Endothelial cell of hepatic sinusoid (primary cell): ENCODE data around the gene MORC1.

Source experiments
- in situ Hi-C: cut with HindIII; loops from 2 replicates; pipeline ENCODE4 v1.10.0; 2017; ENCODE audit warnings: low sequenced_read_pairs

MORC1 gene

GRCh38 chr3:108947855-108948254 is 170.1 kb downstream of the MORC1 start:
- in situ Hi-C loops = no loop called here

- in situ Hi-C loops = no loop called here
Observed at GRCh38 chr3:108946292-108947285, 171.3 kb downstream of the MORC1 start.

- in situ Hi-C loops = no loop called here
Observed at GRCh38 chr3:108940568-108941263, 177.2 kb downstream of the MORC1 start.

- in situ Hi-C loops = no loop called here
Observed at GRCh38 chr3:108940166-108940565, 177.8 kb downstream of the MORC1 start.

- in situ Hi-C loops = no loop called here
Observed at GRCh38 chr3:108936924-108937689, 180.8 kb downstream of the MORC1 start.

GRCh38 chr3:108931035-108931434 is 186.9 kb downstream of the MORC1 start:
- in situ Hi-C loops = no loop called here

GRCh38 chr3:108918866-108919265 is 199.1 kb downstream of the MORC1 start:
- in situ Hi-C loops = loop anchor here (25.0 kb wide), 1 partner anchor 257 kb away; no protein-coding TSS in a partner anchor

GRCh38 chr3:108914774-108915641 is 202.9 kb downstream of the MORC1 start:
- in situ Hi-C loops = loop anchor here (25.0 kb wide), 1 partner anchor 253 kb away; no protein-coding TSS in a partner anchor

- in situ Hi-C loops = loop anchor here (25.0 kb wide), 1 partner anchor 247 kb away; no protein-coding TSS in a partner anchor
Observed at GRCh38 chr3:108909799-108910198, 208.1 kb downstream of the MORC1 start.
